ENCODE measurements around the gene FBXO31.

- TF ChIP-seq, protein P1, sequence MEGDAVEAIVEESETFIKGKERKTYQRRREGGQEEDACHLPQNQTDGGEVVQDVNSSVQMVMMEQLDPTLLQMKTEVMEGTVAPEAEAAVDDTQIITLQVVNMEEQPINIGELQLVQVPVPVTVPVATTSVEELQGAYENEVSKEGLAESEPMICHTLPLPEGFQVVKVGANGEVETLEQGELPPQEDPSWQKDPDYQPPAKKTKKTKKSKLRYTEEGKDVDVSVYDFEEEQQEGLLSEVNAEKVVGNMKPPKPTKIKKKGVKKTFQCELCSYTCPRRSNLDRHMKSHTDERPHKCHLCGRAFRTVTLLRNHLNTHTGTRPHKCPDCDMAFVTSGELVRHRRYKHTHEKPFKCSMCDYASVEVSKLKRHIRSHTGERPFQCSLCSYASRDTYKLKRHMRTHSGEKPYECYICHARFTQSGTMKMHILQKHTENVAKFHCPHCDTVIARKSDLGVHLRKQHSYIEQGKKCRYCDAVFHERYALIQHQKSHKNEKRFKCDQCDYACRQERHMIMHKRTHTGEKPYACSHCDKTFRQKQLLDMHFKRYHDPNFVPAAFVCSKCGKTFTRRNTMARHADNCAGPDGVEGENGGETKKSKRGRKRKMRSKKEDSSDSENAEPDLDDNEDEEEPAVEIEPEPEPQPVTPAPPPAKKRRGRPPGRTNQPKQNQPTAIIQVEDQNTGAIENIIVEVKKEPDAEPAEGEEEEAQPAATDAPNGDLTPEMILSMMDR (IDR thresholded peaks at IDR 0.05), result no peak
- TF ChIP-seq EZH2 (IDR thresholded peaks at IDR 0.05), result no peak
These were observed 55.6 kb downstream of the FBXO31 start for GRCh38 chr16:87327798-87328495.

Measured in neural progenitor cell (in vitro differentiated cells).